Sigmoid colon (tissue), 7 donors: ENCODE measurements around the gene MRPS18B. TPM values are rescaled to one million over a fixed set of nuclear protein-coding genes. Genes with fewer than 3 reads are reported as not detected.

Experiments
- DNase-seq: peaks from one replicate; pipeline ENCODE4 v3.0.0-alpha.2; 2019
- H3K27ac ChIP-seq, 4 donors: fragments of 200-600 bp; sonication (generic); one replicate each; pipeline ENCODE4 v1.5.1; 2016 to 2019; ENCODE audit warnings: mild to moderate bottlenecking in 1 of 4
- H3K27me3 ChIP-seq, 3 donors: fragments of 200-600 bp; sonication (generic); one replicate each; pipeline ENCODE4 v1.5.1; 2019; ENCODE audit warnings: mild to moderate bottlenecking in 1 of 3
- H3K36me3 ChIP-seq, 4 donors: fragments of 200-600 bp; sonication (generic); one replicate each; pipeline ENCODE4 v1.5.1; 2016 to 2019
- H3K4me1 ChIP-seq, 4 donors: fragments of 200-600 bp; sonication (generic); one replicate each; pipeline ENCODE4 v1.5.1; 2017 to 2019
- H3K4me3 ChIP-seq, 4 donors: fragments of 200-600 bp; sonication (generic); one replicate each; pipeline ENCODE4 v1.5.1; 2017 to 2019; ENCODE audit warnings: mild to moderate bottlenecking in 2 of 4, moderate library complexity in 1 of 4
- H3K9me3 ChIP-seq, 4 donors: fragments of 200-600 bp in 3 of 4; sonication (generic) in 3 of 4; one replicate each; pipeline versions ENCODE4 v1.5.1 to v1.6.1; 2013 to 2019
- EP300 ChIP-seq, 4 donors: sonication (generic); formaldehyde crosslinking; IDR thresholded peaks; one replicate each; pipeline ENCODE4 v1.6.1; 2017; ENCODE audit warnings: antibody characterized with exemption in 4 of 4
- POLR2A ChIP-seq, 2 donors: fragments of 450-650 bp; IDR thresholded peaks; one replicate each; pipeline ENCODE4 v1.6.1; 2016; ENCODE audit warnings: antibody characterized with exemption in 2 of 2, mild to moderate bottlenecking in 2 of 2, moderate library complexity in 2 of 2
- POLR2AphosphoS5 ChIP-seq, 4 donors: sonication (generic); formaldehyde crosslinking; IDR thresholded peaks; one replicate each; pipeline ENCODE4 v1.6.1; 2017; ENCODE audit warnings: antibody characterized with exemption in 4 of 4
- WGBS, 2 donors: extraction: QIAGEN DNeasy Blood & Tissue Kit; methylation state at CpG; one replicate each; pipeline ENCODE4 v1.1.7; 2013; 5-methylcytosine and 5-hydroxymethylcytosine counted together
- intact Hi-C: fragments of 100-400 bp; cut with DNase I; formaldehyde crosslinking; loops from one replicate; pipeline ENCODE4 v1.15.1; 2023
- polyA plus RNA-seq, 3 donors: library from polyadenylated mRNA; stranded (reverse); fragments of 200-250 nt; gene quantifications; one replicate each; pipeline ENCODE4 v1.2.3, GENCODE V29; 2013
- total RNA-seq, 4 donors: library from RNA; depleted of rRNA; stranded (reverse); fragments of >200 nt; gene quantifications; one replicate each; pipeline ENCODE4 v1.1.0, GENCODE V29; 2016
- TF ChIP-seq, protein P1 (sequence below), 4 experiments: fragments of 450-650 bp in 3 of 4; fragments of 200-600 bp in 1 of 4; IDR thresholded peaks; one replicate each; pipeline ENCODE4 v1.5.1; 2016 to 2019; ENCODE audit warnings: antibody characterized with exemption in 4 of 4, mild to moderate bottlenecking in 3 of 4, moderate library complexity in 2 of 4
- donor health status: healthy with polysubstance abuse.
- donor health status: Bipolar disorder and iron deficiency.
- donor health status: healthy.

MRPS18B gene
- total and polyA plus RNA-seq, 7 donors = 36.3 to 81.2 (median 58.9) TPM

DNA sequence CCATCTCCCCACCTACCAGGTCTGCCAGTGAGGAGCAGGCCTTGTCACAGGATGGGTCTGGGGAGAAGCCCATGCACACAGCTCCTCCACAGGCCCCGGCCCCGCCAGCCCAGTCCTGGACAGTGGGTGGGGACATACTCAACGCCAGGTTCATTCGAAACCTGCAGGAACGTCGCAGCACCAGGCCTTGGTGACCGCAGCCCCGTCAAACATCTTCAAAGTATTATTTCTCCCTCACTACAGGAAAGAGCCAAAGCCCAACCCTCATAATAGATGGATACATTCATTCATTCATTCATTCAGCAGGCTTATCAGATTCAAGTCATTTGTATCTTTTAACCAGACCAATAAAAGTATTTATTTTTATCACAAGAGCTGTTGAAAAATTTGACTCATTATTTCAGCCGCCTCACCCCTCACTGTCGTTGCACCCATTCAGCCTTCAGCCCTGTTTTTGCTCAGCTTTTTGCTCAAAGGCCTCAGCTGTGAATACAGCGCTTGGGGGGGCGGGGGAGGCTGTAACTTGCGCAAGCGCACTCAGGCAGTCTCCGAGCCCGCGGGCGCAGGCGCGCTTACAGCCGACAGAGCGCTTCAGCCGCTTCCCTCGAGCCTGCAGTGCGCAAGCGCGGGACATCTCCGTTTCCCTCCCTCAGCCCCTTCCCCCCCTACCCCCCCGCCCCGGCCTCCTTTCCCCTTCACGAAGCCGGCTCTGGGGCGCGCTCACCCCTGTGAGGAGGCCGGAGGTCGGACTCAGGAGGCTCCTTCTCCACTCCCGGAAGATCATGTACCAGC is 29.0 kb downstream of the MRPS18B start, which contains the start of gene C6orf136:
Gene C6orf136 (plus strand): TSS at position 684 of the 792 bp plus-strand sequence. CDS start 99 bp downstream, at position 783.
- peaks cover 0 to 51% (median 9%) of the 10 kb centered on the region in 4 donors for H3K36me3 ChIP-seq
- WGBS, 2 donors = 8 to 13% methylated on average over 37 of the region's 37 CpGs
- peak within 1 kb of the TSS; percentile 72 to 94 (median 84) for H3K4me3 ChIP-seq

DNA sequence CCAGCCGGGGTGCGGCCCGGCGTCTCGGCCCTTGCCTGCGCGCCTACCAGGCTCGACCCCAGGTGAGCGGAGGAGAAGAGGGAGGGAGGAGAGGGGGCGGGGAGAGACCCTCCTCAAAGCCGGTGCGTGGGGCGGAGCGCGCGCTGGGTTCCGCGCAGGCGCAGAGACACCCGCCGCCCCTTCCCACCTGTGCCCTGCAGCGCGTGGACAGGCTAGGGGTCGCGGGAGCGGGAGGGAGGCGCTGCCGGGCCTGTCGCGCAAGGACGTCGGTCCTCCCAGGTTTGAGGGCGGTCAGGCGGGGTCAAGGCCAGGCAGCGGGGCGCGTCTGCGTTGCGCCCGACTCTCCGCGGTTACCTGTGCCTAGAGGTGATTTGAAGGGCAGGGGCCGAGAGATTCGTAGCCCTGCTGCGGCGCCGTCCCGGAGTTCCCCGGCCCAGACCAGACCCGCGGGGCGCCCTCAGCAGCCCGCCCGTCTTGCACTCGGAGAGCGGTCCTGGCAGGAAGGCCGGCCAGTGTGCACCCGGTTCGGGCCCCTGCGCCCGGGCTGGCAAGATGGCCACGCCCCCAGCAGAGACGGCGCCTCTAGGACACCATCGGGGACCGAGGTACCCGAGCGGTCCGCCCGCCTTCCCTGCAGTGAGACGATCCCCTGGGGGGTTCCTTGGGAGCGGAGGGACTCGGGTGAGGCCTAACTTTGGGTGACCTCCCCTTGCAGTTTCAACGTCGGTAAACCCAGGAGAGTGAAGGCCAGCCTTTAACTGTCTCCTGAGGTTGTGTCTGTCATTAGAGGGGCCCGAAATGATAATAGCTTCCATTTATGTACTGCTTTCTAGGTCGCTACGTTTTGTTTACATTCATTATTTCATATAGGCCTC is 29.8 kb downstream of the MRPS18B start:
- intact Hi-C loops = no loop called here
- no peaks in the 10 kb centered on the region for H3K9me3 ChIP-seq
- 0 to 1% methylated on average over 78 of the region's 78 CpGs for WGBS, 2 donors
- no peaks in the 10 kb centered on the region for H3K27me3 ChIP-seq
- peak overlapping the region; percentile 92 to 99 (median 95) for H3K27ac ChIP-seq
- peak overlapping the region; percentile 72 to 94 (median 84) for H3K4me3 ChIP-seq
- peaks cover 7 to 53% (median 17%) of the 10 kb centered on the region in 4 donors for H3K36me3 ChIP-seq
- peak; percentile 82 for DNase-seq
- TF ChIP-seq POLR2AphosphoS5 (IDR thresholded peaks at IDR 0.05) (peak in 2 of 4 donors; percentile 57 to 71), POLR2A (IDR thresholded peaks at IDR 0.05) (peak in 1 of 2 donors; percentile 22), EP300 (IDR thresholded peaks at IDR 0.05) (peak in 1 of 4 donors; percentile 11)
- TF ChIP-seq, protein P1, sequence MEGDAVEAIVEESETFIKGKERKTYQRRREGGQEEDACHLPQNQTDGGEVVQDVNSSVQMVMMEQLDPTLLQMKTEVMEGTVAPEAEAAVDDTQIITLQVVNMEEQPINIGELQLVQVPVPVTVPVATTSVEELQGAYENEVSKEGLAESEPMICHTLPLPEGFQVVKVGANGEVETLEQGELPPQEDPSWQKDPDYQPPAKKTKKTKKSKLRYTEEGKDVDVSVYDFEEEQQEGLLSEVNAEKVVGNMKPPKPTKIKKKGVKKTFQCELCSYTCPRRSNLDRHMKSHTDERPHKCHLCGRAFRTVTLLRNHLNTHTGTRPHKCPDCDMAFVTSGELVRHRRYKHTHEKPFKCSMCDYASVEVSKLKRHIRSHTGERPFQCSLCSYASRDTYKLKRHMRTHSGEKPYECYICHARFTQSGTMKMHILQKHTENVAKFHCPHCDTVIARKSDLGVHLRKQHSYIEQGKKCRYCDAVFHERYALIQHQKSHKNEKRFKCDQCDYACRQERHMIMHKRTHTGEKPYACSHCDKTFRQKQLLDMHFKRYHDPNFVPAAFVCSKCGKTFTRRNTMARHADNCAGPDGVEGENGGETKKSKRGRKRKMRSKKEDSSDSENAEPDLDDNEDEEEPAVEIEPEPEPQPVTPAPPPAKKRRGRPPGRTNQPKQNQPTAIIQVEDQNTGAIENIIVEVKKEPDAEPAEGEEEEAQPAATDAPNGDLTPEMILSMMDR (IDR thresholded peaks at IDR 0.05) = no peak
- H3K4me1 ChIP-seq = peaks cover 0 to 26% (median 15%) of the 10 kb centered on the region in 4 donors

More for the DNA sequence above, 29.0 kb downstream of the MRPS18B start, which contains the start of gene C6orf136:
- Histone ChIP-seq H3K4me1 (peaks cover 0 to 26% (median 15%) of the 10 kb centered on the region in 4 donors), H3K9me3 (no peaks in the 10 kb centered on the region), H3K27me3 (no peaks in the 10 kb centered on the region), H3K27ac (peak within 1 kb of the TSS; percentile 92 to 99 (median 95))
- TF ChIP-seq, protein P1 (IDR thresholded peaks at IDR 0.05) = no peak
- peak in 2 of 4 donors; percentile 38 to 42 for TF ChIP-seq POLR2AphosphoS5 (IDR thresholded peaks at IDR 0.05)
- DNase-seq = peak; percentile 97
- intact Hi-C loops = no loop called here

DNA sequence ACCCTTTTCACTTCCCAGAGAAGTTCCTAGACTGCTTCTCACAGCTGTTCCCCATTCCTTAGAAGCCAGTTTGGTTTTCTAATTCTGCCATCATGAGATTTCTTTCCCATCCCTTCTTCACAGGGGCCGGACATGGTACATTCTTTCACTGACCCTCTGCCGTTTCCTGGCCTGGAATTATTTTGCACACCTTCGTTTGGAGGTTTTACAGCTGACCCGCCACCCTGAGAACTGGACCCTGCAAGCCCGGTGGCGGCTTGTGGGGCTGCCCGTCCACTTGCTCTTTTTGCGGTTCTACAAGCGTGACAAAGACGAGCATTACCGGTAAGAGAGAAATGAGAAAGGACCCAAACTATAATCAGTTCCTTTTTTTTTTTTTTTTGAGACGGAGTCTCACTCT is 33.5 kb downstream of the MRPS18B start:
- Histone ChIP-seq H3K27ac (no peak overlapping the region), H3K36me3 (peaks cover 41 to 67% (median 48%) of the 10 kb centered on the region in 4 donors), H3K9me3 (no peaks in the 10 kb centered on the region), H3K27me3 (no peaks in the 10 kb centered on the region), H3K4me1 (peaks cover 0 to 24% (median 12%) of the 10 kb centered on the region in 4 donors), H3K4me3 (no peak overlapping the region)
- no peak for TF ChIP-seq EP300 (IDR thresholded peaks at IDR 0.05)
- no peak for TF ChIP-seq POLR2AphosphoS5 (IDR thresholded peaks at IDR 0.05)
- TF ChIP-seq, protein P1 (IDR thresholded peaks at IDR 0.05) = no peak
- no peak for TF ChIP-seq POLR2A (IDR thresholded peaks at IDR 0.05)
- DNase-seq = no peak
- intact Hi-C loops = no loop called here
- WGBS, 2 donors = 85 to 90% methylated on average over 12 of the region's 12 CpGs

DNA sequence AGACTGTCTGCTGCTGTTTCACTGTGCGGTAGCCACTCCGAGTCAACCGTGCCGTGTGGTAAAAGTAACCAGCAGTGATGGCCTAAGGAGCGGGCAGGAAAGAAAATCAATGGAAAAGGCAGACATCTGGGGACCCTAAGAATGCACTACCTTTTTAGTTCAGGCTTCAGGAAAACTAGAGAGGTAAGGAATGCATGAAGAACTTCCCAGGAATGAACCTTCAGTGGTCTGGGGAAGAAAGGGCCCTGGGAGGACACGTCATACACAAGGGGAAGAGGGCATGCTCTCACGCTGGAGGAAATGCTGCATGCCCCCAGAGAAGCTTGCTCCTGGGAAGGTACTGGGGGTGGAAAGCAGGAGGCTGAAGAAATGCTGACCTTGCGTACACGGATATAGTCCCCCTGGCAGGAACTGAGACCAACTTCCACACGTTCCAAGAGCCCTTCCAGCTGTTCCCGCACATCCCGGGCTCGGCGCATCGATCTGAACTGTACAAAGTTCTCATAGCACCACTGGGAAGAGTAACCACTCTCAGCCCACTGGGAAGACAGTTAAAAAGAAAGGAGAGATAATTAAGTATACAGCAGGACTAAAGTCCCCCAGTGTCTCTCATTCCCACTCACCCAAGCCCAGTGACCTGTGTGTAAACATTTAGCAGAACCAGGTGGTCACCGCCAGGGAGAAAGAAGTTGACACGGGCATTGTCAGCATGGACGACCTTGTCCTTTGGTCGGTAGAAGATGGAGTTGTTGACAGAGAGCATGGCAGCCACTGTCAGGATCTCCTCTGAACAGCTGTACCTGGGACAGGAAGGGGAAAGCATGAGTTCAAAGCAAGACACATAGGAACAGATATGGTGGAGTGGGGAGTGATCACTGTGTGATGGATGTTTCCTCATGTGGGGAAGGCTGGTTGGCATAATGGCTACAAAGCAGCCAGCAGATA is 37.4 kb downstream of the MRPS18B start:
- no peaks in the 10 kb centered on the region for H3K27me3 ChIP-seq
- no peak for TF ChIP-seq POLR2AphosphoS5 (IDR thresholded peaks at IDR 0.05)
- no peak for TF ChIP-seq EP300 (IDR thresholded peaks at IDR 0.05)
- no peak for TF ChIP-seq POLR2A (IDR thresholded peaks at IDR 0.05)
- TF ChIP-seq, protein P1 (IDR thresholded peaks at IDR 0.05) = no peak
- intact Hi-C loops = no loop called here
- peaks cover 61 to 99% (median 83%) of the 10 kb centered on the region in 4 donors for H3K36me3 ChIP-seq
- no peaks in the 10 kb centered on the region for H3K9me3 ChIP-seq
- no peak for DNase-seq
- no peak overlapping the region for H3K4me3 ChIP-seq
- WGBS, 2 donors = 91 to 93% methylated on average over 19 of the region's 19 CpGs
- H3K27ac ChIP-seq = no peak overlapping the region
- no peaks in the 10 kb centered on the region for H3K4me1 ChIP-seq
